Embryonic facial prominence (tissue), 1 donor: ENCODE measurements around the gene AOPEP.
"Not testable (repeated sequence)": the region's sequence is repeated elsewhere in the genome, so short reads cannot be mapped to it uniquely, and the experiment has no call there.

Experiments used
- DNase-seq: peaks from one replicate; pipeline ENCODE4 v3.0.0-alpha.2; 2016; ENCODE audit errors: extremely low spot score

Gene AOPEP

DNA sequence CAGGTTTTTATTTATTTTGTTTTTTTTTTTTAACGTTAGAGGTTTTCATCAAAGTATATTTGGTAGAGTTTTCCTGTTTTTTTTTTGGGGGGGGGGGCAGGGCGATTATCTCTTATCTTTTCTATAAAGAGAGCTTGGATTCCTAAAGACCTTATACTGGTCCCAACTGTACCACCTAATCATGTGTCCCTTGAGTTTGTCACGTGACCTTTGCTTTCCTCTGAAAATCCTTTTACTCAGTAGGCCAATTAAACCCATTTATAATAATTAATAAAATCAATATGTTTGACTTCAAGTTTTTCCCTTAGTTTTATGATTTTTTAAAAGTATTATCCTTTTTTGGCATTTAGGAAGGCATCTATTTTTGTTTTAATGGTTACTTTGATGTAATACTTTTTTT, 286.4 kb downstream of the AOPEP start:
- no peak for DNase-seq

GRCh38 chr9:95014917-95015316, 288.4 kb downstream of the AOPEP start:
- no peak for DNase-seq

DNA sequence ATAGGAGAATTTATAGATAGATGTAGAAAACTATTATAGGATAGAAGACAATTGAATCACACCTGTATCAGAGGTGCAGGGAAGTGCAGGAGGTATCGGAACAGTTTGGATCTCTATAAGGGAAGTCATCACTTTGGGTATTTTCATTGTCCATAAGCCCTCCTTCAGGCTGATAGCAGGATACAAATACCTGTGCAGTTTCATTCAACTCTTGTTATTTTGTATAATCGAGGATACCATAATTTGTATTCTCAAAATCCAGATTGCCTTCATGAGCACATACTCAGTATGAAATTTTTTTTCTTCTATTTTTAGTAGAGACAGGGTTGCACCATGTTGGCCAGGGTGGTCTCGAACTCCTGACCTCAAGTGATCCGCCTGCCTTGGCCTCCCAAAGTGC, 289.1 kb downstream of the AOPEP start:
- DNase-seq: no peak

- no peak for DNase-seq
Observed at GRCh38 chr9:95017062-95017461, 290.6 kb downstream of the AOPEP start.

GRCh38 chr9:95017661-95018060, 291.2 kb downstream of the AOPEP start:
- no peak for DNase-seq

GRCh38 chr9:95018099-95018936, 291.8 kb downstream of the AOPEP start:
- no peak for DNase-seq

- not testable (repeated sequence) for DNase-seq
Observed at GRCh38 chr9:95020644-95021043, 294.1 kb downstream of the AOPEP start.

DNA sequence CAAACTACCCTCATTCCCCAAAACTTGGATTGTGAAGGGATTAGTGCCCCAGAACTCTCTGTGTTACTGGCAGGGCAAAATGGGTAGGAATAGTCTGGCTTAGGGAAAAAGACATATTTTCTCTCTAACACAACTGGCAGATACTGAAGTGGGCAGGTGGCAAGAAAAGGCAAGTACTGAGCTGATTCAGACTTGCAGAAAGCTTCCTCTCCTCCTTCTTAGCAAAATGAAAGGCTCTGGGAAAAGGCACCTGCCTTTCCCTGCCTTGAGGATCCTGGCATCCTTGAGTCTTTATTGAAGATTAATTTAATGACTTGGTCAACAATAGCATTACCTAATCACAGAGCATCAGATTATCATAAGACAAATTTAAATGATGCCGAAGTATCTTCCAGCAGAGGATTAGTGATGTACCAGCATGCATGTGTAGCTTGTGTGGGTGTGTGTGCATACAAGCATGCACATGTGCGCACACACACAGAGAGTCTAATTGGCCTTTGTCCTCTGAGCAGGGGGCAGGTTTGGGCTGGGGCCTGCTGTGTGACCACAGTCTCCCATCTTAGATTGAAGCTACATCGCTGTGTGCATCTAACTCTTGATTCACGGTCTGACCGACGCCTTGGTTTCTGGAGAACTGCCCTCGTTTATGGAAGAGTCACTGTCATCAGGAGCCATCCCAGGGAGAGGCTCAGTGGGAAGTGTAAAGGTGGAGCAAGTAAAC, 294.8 kb downstream of the AOPEP start:
- DNase-seq: no peak

GRCh38 chr9:95022657-95023056, 296.2 kb downstream of the AOPEP start:
- no peak for DNase-seq

GRCh38 chr9:95023217-95024003, 296.9 kb downstream of the AOPEP start:
- DNase-seq: no peak

DNA sequence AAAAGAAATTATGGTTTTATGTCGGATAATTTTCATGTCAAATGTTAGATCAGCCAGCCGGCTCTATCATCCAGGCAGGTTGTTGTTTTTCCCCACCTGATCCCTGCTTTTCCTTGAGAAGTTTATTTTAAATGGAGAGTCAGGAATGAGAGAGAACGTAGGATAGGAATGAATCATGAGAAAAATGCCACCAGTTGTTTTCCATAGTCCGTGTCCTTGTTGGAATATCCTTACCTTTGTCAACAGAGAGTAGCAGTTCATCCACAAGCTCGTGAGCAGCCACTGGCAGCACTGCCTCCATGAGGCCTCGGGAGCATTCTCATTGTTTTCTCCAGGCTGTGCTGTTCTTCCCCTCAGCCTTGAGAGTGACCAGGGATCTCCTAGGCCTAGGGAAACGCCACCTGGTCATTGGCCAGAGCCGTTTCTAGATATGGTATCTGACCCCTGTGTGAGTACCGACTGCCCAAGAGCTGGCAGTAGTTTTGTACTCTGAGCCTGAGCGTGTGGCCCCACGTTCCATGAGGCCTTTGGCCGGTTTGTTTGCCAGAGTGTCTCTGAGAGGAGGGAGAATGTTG, 297.7 kb downstream of the AOPEP start:
- no peak for DNase-seq

DNA sequence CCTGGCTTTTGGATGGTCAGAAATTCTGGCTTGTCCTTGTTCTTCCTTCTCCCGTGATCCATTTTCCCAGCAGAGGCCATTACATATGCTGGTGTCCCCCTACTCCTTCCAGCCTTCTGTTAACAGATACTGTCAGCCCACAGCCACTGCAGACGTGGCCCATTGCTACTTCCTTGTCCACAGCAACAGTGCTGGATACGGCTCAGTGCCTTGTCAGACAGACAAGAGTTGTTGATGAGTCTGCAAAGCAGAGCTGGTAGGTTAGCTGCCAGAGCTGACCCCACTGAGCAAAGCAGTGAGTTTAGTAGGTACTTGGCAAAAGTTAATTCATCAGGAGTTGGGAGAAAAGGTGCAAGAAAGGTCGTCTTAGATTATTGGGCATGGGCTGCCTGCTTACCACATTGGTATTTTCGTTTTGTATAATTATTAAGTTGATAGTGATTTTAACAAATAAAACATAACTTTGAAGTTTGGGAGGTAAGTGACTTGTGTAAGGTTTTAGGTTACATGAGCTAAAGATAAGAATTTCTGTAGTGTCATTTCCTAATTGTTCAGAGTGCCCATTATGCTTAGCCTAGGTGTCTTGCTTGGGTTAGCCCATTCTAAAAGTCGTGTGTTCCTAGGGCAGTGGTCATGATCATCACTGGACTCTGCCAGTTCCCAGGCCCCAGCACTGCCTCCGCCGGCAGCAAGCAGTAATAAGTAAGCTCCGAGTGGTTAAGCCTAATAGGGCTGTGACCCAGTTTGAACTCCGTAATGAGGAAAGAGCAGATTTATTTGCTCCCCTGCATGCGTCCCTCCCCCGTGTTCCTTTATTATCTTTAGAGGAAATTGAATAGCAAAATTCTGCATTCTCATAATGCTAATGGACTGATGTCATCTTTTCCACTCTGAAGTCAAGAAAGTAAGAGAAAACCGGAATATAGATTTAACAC, 299.0 kb downstream of the AOPEP start:
- DNase-seq: no peak

- no peak for DNase-seq
Observed at GRCh38 chr9:95026148-95026524, 299.6 kb downstream of the AOPEP start.

DNA sequence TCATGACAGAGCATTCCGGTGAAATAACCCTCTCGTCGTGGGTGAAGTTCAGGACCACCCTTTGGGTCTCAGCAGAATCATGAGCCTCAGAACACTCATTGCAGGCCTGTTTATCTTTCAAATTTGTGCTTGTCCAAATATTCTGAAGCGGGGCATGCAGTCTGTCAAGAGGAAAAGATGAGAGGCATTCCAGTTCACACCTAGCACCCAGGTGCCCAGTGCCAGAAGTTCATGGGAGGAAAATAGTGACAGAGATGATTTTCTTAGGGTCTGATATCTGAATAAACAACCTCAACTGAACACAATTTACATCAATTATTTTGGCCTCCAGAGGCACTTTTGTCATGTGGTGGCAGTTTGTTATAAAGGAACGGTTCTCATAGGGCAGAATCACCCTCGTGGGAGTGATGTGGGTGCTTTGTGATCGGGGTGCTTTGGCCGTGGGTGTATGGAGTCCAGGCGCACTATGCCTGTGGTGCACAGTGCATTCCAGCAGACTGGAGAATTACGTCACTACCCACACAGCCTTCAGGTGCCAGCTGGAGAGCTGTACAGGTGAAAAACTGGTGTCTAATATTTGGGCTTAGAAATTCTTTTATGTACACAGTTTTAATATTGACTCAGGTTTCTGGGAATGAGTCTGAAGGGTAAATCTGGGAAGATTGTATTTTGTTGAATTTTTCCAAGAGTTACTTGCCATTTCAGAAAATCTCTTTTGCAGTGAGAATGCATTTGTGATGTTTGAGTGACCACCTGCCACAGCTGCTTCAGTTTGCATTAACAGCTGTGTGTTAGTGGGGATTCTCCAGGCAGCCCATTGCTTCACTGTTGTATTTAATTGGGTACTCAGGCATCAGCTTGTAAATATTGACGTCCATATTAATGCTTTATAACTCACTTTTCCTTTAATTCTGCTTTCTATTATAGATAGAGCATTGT, 301.7 kb downstream of the AOPEP start:
- no peak for DNase-seq

GRCh38 chr9:95028853-95029219, 302.3 kb downstream of the AOPEP start:
- DNase-seq: no peak

DNA sequence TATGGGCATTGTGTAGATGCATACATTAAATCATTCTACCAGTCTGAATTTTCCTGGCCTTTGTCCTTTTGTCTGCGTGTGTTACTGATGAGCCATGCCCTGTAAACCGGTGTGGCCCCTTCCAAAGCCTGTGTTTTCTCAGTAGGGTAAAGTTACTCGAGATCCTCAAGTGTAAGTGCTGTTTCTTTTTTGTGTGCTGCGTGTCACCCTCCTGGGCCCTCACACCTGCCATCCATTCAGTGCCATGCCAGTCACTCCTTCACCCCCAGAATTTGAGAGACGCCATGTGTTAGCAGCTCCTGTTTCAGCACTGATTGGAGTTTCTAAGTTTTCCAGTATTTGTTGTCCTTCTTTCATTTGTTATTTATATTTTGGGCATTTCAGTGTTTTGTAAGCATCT, 302.8 kb downstream of the AOPEP start:
- no peak for DNase-seq

GRCh38 chr9:95029720-95030119, 303.2 kb downstream of the AOPEP start:
- no peak for DNase-seq

- no peak for DNase-seq
Observed at GRCh38 chr9:95030344-95030743, 303.8 kb downstream of the AOPEP start.

DNA sequence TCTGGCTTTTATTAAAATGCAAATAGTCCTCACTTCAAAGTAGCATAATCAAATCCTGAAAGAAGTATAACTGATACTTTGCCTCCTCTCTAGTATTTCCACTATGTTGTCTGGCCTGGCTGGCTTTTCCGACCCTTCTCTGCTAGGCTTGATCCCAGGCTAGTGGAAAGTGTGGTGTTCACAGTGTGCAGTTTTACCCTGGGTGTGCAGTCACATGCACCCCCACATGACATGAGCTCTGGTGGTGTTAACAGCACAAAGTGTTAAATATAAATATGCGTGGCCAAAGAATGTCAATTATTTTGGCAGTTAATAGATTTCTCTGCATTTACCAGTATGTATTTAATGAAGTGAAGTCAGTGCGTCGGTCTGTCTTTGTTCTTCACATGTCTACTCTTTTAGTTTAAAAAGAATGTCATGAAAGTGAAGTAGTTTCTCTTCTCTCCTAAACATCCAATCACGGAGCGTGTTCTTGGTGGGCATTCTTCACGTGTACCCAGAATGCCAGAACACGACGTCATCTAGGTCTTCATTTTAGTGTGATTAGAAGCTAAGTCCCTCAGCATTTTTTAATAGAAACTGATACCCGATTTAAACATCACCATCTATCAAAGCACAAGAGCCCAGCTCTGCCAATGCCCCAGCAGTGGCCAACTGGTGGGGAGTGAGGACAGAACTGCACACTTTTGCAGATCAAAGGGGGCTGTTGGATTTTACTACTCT, 304.6 kb downstream of the AOPEP start:
- DNase-seq: no peak
